HEK293 (cell line): ENCODE measurements around the gene PLCD3.
A peak's percentile ranks its signal among the peaks of the same experiment; 100 is the strongest.

Experiments used
- HOXD13 ChIP-seq: sonication (generic); formaldehyde crosslinking; IDR thresholded peaks from 2 replicates; pipeline ENCODE4 v1.8.0; 2022; ENCODE audit warnings: missing genetic modification reagents, borderline replicate concordance
- KLF16 ChIP-seq: fragments of 450-650 bp; formaldehyde crosslinking; IDR thresholded peaks from 2 replicates; pipeline ENCODE4 v1.5.1; 2017; ENCODE audit warnings: missing biosample characterization, missing genetic modification characterization
- KLF8 ChIP-seq: fragments of 450-650 bp; formaldehyde crosslinking; IDR thresholded peaks from 2 replicates; pipeline ENCODE4 v1.5.1; 2016; ENCODE audit warnings: missing biosample characterization, missing genetic modification characterization
- MEIS1 ChIP-seq: sonication (generic); formaldehyde crosslinking; IDR thresholded peaks from 2 replicates; pipeline ENCODE4 v1.8.1; 2022; ENCODE audit warnings: missing genetic modification reagents, mild to moderate bottlenecking, borderline replicate concordance
- MZF1 ChIP-seq: fragments of 450-650 bp; formaldehyde crosslinking; IDR thresholded peaks from 2 replicates; pipeline ENCODE4 v1.5.1; 2017; ENCODE audit warnings: missing biosample characterization, missing genetic modification characterization, borderline replicate concordance
- SP7 ChIP-seq: fragments of 450-650 bp; formaldehyde crosslinking; IDR thresholded peaks from 2 replicates; pipeline ENCODE4 v1.5.1; 2016; ENCODE audit warnings: missing biosample characterization, missing genetic modification characterization
- ZBTB11 ChIP-seq: fragments of 450-650 bp; formaldehyde crosslinking; conservative IDR thresholded peaks from 2 replicates; pipeline ENCODE4 v1.5.1; 2016; ENCODE audit warnings: low read depth, missing biosample characterization, missing genetic modification characterization
- ZBTB17 ChIP-seq: fragments of 450-650 bp; formaldehyde crosslinking; IDR thresholded peaks from 2 replicates; pipeline ENCODE4 v1.5.1; 2016; ENCODE audit warnings: missing biosample characterization, missing genetic modification characterization
- ZBTB21 ChIP-seq: fragments of 450-650 bp; formaldehyde crosslinking; IDR thresholded peaks from 2 replicates; pipeline ENCODE4 v1.5.1; 2017; ENCODE audit warnings: missing biosample characterization, missing genetic modification characterization
- ZEB2 ChIP-seq: fragments of 450-650 bp; formaldehyde crosslinking; IDR thresholded peaks from 2 replicates; pipeline ENCODE4 v1.5.1; 2016; ENCODE audit warnings: missing biosample characterization, missing genetic modification characterization
- ZFP3 ChIP-seq: fragments of 450-650 bp; formaldehyde crosslinking; IDR thresholded peaks from 2 replicates; pipeline ENCODE4 v1.5.1; 2016; ENCODE audit warnings: low read depth, missing biosample characterization, missing genetic modification characterization
- ZNF223 ChIP-seq: fragments of 450-650 bp; formaldehyde crosslinking; IDR thresholded peaks from 2 replicates; pipeline ENCODE4 v1.5.1; 2016; ENCODE audit warnings: missing biosample characterization, missing genetic modification characterization
- ZNF501 ChIP-seq: fragments of 450-650 bp; formaldehyde crosslinking; IDR thresholded peaks from 2 replicates; pipeline ENCODE4 v1.5.1; 2016; ENCODE audit warnings: missing biosample characterization, missing genetic modification characterization
- ZNF544 ChIP-seq: fragments of 450-650 bp; formaldehyde crosslinking; IDR thresholded peaks from 2 replicates; pipeline ENCODE4 v1.5.0; 2017; ENCODE audit warnings: missing biosample characterization, missing genetic modification characterization
- ZNF660 ChIP-seq: fragments of 450-650 bp; IDR thresholded peaks from 2 replicates; pipeline ENCODE4 v1.5.1; 2018; ENCODE audit warnings: missing biosample characterization, mild to moderate bottlenecking, missing genetic modification characterization
- ZNF777 ChIP-seq: fragments of 450-650 bp; formaldehyde crosslinking; IDR thresholded peaks from 2 replicates; pipeline ENCODE4 v1.5.1; 2017; ENCODE audit warnings: missing biosample characterization, missing genetic modification characterization, borderline replicate concordance
- ZNF792 ChIP-seq: fragments of 450-650 bp; formaldehyde crosslinking; IDR thresholded peaks from 2 replicates; pipeline ENCODE4 v1.5.1; 2016; ENCODE audit warnings: missing biosample characterization, missing genetic modification characterization
- ZXDB ChIP-seq: fragments of 450-650 bp; formaldehyde crosslinking; IDR thresholded peaks from 2 replicates; pipeline ENCODE4 v1.5.1; 2016; ENCODE audit warnings: missing biosample characterization, missing genetic modification characterization
- TF ChIP-seq, protein P1 (sequence below): fragments of 450-650 bp; formaldehyde crosslinking; IDR thresholded peaks from 2 replicates; pipeline ENCODE4 v1.5.1; 2016; ENCODE audit warnings: missing biosample characterization, missing genetic modification characterization
- TF ChIP-seq, protein P2 (sequence below): fragments of 450-650 bp; formaldehyde crosslinking; IDR thresholded peaks from 2 replicates; pipeline ENCODE4; 2016; ENCODE audit warnings: missing biosample characterization, missing genetic modification characterization
- TF ChIP-seq, protein P3 (sequence below): fragments of 450-650 bp; formaldehyde crosslinking; IDR thresholded peaks from 2 replicates; pipeline ENCODE4 v1.5.1; 2016; ENCODE audit warnings: missing biosample characterization, missing genetic modification characterization
- TF ChIP-seq, protein P4 (sequence below): fragments of 450-650 bp; formaldehyde crosslinking; IDR thresholded peaks from 2 replicates; pipeline ENCODE4 v1.5.1; 2017; ENCODE audit warnings: missing biosample characterization, missing genetic modification characterization
- TF ChIP-seq, protein P5 (sequence below): fragments of 450-650 bp; formaldehyde crosslinking; IDR thresholded peaks from 2 replicates; pipeline ENCODE4 v1.5.1; 2016; ENCODE audit warnings: missing biosample characterization, missing genetic modification characterization

The PLCD3 gene

DNA sequence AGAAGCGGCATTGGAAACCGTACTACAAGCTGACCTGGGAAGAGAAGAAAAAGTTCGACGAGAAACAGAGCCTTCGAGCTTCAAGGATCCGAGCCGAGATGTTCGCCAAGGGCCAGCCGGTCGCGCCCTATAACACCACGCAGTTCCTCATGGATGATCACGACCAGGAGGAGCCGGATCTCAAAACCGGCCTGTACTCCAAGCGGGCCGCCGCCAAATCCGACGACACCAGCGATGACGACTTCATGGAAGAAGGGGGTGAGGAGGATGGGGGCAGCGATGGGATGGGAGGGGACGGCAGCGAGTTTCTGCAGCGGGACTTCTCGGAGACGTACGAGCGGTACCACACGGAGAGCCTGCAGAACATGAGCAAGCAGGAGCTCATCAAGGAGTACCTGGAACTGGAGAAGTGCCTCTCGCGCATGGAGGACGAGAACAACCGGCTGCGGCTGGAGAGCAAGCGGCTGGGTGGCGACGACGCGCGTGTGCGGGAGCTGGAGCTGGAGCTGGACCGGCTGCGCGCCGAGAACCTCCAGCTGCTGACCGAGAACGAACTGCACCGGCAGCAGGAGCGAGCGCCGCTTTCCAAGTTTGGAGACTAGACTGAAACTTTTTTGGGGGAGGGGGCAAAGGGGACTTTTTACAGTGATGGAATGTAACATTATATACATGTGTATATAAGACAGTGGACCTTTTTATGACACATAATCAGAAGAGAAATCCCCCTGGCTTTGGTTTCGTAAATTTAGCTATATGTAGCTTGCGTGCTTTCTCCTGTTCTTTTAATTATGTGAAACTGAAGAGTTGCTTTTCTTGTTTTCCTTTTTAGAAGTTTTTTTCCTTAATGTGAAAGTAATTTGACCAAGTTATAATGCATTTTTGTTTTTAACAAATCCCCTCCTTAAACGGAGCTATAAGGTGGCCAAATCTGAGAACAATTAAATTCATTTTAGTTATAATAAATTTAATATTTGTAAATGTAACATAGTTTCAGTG is 17.7 kb upstream of the PLCD3 start (continued):
- TF ChIP-seq, protein P1, sequence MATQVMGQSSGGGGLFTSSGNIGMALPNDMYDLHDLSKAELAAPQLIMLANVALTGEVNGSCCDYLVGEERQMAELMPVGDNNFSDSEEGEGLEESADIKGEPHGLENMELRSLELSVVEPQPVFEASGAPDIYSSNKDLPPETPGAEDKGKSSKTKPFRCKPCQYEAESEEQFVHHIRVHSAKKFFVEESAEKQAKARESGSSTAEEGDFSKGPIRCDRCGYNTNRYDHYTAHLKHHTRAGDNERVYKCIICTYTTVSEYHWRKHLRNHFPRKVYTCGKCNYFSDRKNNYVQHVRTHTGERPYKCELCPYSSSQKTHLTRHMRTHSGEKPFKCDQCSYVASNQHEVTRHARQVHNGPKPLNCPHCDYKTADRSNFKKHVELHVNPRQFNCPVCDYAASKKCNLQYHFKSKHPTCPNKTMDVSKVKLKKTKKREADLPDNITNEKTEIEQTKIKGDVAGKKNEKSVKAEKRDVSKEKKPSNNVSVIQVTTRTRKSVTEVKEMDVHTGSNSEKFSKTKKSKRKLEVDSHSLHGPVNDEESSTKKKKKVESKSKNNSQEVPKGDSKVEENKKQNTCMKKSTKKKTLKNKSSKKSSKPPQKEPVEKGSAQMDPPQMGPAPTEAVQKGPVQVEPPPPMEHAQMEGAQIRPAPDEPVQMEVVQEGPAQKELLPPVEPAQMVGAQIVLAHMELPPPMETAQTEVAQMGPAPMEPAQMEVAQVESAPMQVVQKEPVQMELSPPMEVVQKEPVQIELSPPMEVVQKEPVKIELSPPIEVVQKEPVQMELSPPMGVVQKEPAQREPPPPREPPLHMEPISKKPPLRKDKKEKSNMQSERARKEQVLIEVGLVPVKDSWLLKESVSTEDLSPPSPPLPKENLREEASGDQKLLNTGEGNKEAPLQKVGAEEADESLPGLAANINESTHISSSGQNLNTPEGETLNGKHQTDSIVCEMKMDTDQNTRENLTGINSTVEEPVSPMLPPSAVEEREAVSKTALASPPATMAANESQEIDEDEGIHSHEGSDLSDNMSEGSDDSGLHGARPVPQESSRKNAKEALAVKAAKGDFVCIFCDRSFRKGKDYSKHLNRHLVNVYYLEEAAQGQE (tag by site-specific recombination), result peak; percentile 66
- TF ChIP-seq ZNF501 (tag by site-specific recombination), result peak; percentile 78
- TF ChIP-seq ZXDB (tag by site-specific recombination), result peak; percentile 15; the same call in 1 of the 2 replicates
- TF ChIP-seq, protein P2, sequence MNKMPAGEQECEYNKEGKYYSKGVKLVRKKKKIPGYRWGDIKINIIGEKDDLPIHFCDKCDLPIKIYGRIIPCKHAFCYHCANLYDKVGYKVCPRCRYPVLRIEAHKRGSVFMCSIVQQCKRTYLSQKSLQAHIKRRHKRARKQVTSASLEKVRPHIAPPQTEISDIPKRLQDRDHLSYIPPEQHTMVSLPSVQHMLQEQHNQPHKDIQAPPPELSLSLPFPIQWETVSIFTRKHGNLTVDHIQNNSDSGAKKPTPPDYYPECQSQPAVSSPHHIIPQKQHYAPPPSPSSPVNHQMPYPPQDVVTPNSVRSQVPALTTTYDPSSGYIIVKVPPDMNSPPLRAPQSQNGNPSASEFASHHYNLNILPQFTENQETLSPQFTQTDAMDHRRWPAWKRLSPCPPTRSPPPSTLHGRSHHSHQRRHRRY (tag by site-specific recombination), result peak; percentile 69
- 0 out of 2 replicates have a peak, but pooled peaks have one; percentile 4 for TF ChIP-seq KLF8
- TF ChIP-seq ZNF777 (tag by site-specific recombination), result 0 out of 2 replicates have a peak, but pooled peaks have one; percentile 12
- peak; percentile 96 for TF ChIP-seq ZBTB17
- TF ChIP-seq ZEB2, result peak; percentile 75
- TF ChIP-seq, protein P3, sequence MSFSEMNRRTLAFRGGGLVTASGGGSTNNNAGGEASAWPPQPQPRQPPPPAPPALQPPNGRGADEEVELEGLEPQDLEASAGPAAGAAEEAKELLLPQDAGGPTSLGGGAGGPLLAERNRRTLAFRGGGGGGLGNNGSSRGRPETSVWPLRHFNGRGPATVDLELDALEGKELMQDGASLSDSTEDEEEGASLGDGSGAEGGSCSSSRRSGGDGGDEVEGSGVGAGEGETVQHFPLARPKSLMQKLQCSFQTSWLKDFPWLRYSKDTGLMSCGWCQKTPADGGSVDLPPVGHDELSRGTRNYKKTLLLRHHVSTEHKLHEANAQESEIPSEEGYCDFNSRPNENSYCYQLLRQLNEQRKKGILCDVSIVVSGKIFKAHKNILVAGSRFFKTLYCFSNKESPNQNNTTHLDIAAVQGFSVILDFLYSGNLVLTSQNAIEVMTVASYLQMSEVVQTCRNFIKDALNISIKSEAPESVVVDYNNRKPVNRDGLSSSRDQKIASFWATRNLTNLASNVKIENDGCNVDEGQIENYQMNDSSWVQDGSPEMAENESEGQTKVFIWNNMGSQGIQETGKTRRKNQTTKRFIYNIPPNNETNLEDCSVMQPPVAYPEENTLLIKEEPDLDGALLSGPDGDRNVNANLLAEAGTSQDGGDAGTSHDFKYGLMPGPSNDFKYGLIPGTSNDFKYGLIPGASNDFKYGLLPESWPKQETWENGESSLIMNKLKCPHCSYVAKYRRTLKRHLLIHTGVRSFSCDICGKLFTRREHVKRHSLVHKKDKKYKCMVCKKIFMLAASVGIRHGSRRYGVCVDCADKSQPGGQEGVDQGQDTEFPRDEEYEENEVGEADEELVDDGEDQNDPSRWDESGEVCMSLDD (tag by site-specific recombination), result peak; percentile 32; the same call in 1 of the 2 replicates
- TF ChIP-seq MEIS1, result peak; percentile 48; the same call in 1 of the 2 replicates
- 0 out of 2 replicates have a peak, but pooled peaks have one; percentile 8 for TF ChIP-seq SP7
- TF ChIP-seq ZNF223 (tag by site-specific recombination), result no peak
- peak; percentile 70 for TF ChIP-seq MZF1 (tag by site-specific recombination)
- peak; percentile 6; the same call in 1 of the 2 replicates for TF ChIP-seq ZBTB11 (tag by site-specific recombination)
- TF ChIP-seq HOXD13 (CRISPR knock-in tag), result no peak
- 0 out of 2 replicates have a peak, but pooled peaks have one; percentile 10 for TF ChIP-seq ZNF660 (tag by site-specific recombination)
- no peak for TF ChIP-seq ZNF792 (tag by site-specific recombination)
- TF ChIP-seq ZBTB21, result peak; percentile 20; the same call in 1 of the 2 replicates
- TF ChIP-seq, protein P4, sequence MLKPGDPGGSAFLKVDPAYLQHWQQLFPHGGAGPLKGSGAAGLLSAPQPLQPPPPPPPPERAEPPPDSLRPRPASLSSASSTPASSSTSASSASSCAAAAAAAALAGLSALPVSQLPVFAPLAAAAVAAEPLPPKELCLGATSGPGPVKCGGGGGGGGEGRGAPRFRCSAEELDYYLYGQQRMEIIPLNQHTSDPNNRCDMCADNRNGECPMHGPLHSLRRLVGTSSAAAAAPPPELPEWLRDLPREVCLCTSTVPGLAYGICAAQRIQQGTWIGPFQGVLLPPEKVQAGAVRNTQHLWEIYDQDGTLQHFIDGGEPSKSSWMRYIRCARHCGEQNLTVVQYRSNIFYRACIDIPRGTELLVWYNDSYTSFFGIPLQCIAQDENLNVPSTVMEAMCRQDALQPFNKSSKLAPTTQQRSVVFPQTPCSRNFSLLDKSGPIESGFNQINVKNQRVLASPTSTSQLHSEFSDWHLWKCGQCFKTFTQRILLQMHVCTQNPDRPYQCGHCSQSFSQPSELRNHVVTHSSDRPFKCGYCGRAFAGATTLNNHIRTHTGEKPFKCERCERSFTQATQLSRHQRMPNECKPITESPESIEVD (tag by site-specific recombination), result no peak
- no peak for TF ChIP-seq KLF16 (tag by site-specific recombination)
- TF ChIP-seq, protein P5, sequence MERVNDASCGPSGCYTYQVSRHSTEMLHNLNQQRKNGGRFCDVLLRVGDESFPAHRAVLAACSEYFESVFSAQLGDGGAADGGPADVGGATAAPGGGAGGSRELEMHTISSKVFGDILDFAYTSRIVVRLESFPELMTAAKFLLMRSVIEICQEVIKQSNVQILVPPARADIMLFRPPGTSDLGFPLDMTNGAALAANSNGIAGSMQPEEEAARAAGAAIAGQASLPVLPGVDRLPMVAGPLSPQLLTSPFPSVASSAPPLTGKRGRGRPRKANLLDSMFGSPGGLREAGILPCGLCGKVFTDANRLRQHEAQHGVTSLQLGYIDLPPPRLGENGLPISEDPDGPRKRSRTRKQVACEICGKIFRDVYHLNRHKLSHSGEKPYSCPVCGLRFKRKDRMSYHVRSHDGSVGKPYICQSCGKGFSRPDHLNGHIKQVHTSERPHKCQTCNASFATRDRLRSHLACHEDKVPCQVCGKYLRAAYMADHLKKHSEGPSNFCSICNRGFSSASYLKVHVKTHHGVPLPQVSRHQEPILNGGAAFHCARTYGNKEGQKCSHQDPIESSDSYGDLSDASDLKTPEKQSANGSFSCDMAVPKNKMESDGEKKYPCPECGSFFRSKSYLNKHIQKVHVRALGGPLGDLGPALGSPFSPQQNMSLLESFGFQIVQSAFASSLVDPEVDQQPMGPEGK (tag by site-specific recombination), result peak; percentile 79
- no peak for TF ChIP-seq ZFP3 (tag by site-specific recombination)
- no peak for TF ChIP-seq ZNF544 (tag by site-specific recombination)
